Measurements from ENCODE around the gene MACROD2.

Gene MACROD2

GRCh38 chr20:14303106-14303505 is 307.8 kb downstream of the MACROD2 start:
- Histone ChIP-seq H3K36me3 (no peaks in the 10 kb centered on the region), H3K27ac (no peak overlapping the region), H3K4me3 (ENCODE audit: low read depth in 1 of 2, low read length in 1 of 2) (no peak overlapping the region), H3K4me1 (ENCODE audit: control insufficient read depth in 1 of 2, insufficient read depth in 1 of 2, low read depth in 1 of 2, low read length in 1 of 2) (no peaks in the 10 kb centered on the region), H3K9me3 (no peaks in the 10 kb centered on the region), H3K27me3 (no peaks in the 10 kb centered on the region)
- no peak for TF ChIP-seq CTCF (IDR thresholded peaks at IDR 0.05)

GRCh38 chr20:14303651-14304050 is 308.3 kb downstream of the MACROD2 start:
- Histone ChIP-seq H3K4me1 (ENCODE audit: control insufficient read depth in 1 of 2, insufficient read depth in 1 of 2, low read depth in 1 of 2, low read length in 1 of 2) (no peaks in the 10 kb centered on the region), H3K27me3 (no peaks in the 10 kb centered on the region), H3K27ac (no peak overlapping the region), H3K9me3 (no peaks in the 10 kb centered on the region), H3K4me3 (ENCODE audit: low read depth in 1 of 2, low read length in 1 of 2) (no peak overlapping the region), H3K36me3 (no peaks in the 10 kb centered on the region)
- no peak for TF ChIP-seq CTCF (IDR thresholded peaks at IDR 0.05)

GRCh38 chr20:14304472-14304871 is 309.2 kb downstream of the MACROD2 start:
- no peaks in the 10 kb centered on the region for H3K9me3 ChIP-seq
- H3K4me3 ChIP-seq (ENCODE audit: low read depth in 1 of 2, low read length in 1 of 2), result no peak overlapping the region
- no peaks in the 10 kb centered on the region for H3K27me3 ChIP-seq
- TF ChIP-seq CTCF (IDR thresholded peaks at IDR 0.05), result no peak
- H3K36me3 ChIP-seq, result no peaks in the 10 kb centered on the region
- H3K27ac ChIP-seq, result no peak overlapping the region
- no peaks in the 10 kb centered on the region for H3K4me1 ChIP-seq (ENCODE audit: control insufficient read depth in 1 of 2, insufficient read depth in 1 of 2, low read depth in 1 of 2, low read length in 1 of 2)

- no peak for TF ChIP-seq CTCF (IDR thresholded peaks at IDR 0.05)
- H3K4me3 ChIP-seq (ENCODE audit: low read depth in 1 of 2, low read length in 1 of 2), result no peak overlapping the region
Measured at GRCh38 chr20:14307956-14308355, 312.6 kb downstream of the MACROD2 start.

GRCh38 chr20:14310977-14311627 is 315.8 kb downstream of the MACROD2 start:
- no peaks in the 10 kb centered on the region for H3K9me3 ChIP-seq
- H3K4me1 ChIP-seq (ENCODE audit: control insufficient read depth in 1 of 2, insufficient read depth in 1 of 2, low read depth in 1 of 2, low read length in 1 of 2), result no peaks in the 10 kb centered on the region
- no peak overlapping the region for H3K4me3 ChIP-seq (ENCODE audit: low read depth in 1 of 2, low read length in 1 of 2)
- no peak overlapping the region for H3K27ac ChIP-seq
- no peaks in the 10 kb centered on the region for H3K36me3 ChIP-seq
- no peak for TF ChIP-seq CTCF (IDR thresholded peaks at IDR 0.05)
- no peaks in the 10 kb centered on the region for H3K27me3 ChIP-seq

More at GRCh38 chr20:14307956-14308355, 312.6 kb downstream of the MACROD2 start:
- H3K27ac ChIP-seq, result no peak overlapping the region
- H3K9me3 ChIP-seq, result no peaks in the 10 kb centered on the region
- no peaks in the 10 kb centered on the region for H3K4me1 ChIP-seq (ENCODE audit: control insufficient read depth in 1 of 2, insufficient read depth in 1 of 2, low read depth in 1 of 2, low read length in 1 of 2)
- H3K36me3 ChIP-seq, result no peaks in the 10 kb centered on the region
- no peaks in the 10 kb centered on the region for H3K27me3 ChIP-seq
